WTC11 (cell line): ENCODE measurements around the gene RNF10. TPM values are rescaled to one million over a fixed set of nuclear protein-coding genes. Genes with fewer than 3 reads are reported as not detected.
A peak's percentile ranks its signal among the peaks of the same experiment; 100 is the strongest.

ENCODE experiments used
- ATAC-seq: fragments of 200-7000 bp; cut with Tn5 transposase; 2 replicates; pipeline ENCODE4 v1.10.0; 2021; ENCODE audit warnings: mild to moderate bottlenecking, moderate library complexity
- CTCF ChIA-PET: fragments of 300-600 bp; sonication (Branson Sonifier 250); formaldehyde crosslinking; loops from one replicate; lab custom pipeline; 2021; ENCODE audit warnings: antibody characterized with exemption; lab: Charles Lee
- POLR2A ChIA-PET: fragments of 350-600 bp; sonication (Branson Sonifier 250); formaldehyde crosslinking; loops from one replicate; lab custom pipeline; 2021; ENCODE audit warnings: antibody characterized with exemption; lab: Charles Lee
- DNase-seq: peaks from one replicate; pipeline ENCODE4 v3.0.0; 2021; ENCODE audit warnings: low spot score
- H3K27ac Mint-ChIP-seq: 2 replicates; pipeline ENCODE4 v1.8.0; 2021; ENCODE audit warnings: mixed read lengths
- H3K27me3 Mint-ChIP-seq: 2 replicates; pipeline ENCODE4 v1.8.0; 2021; ENCODE audit warnings: low read depth, mild to moderate bottlenecking, moderate library complexity, mixed read lengths
- H3K36me3 Mint-ChIP-seq: 2 replicates; pipeline ENCODE4 v1.8.0; 2021; ENCODE audit warnings: mixed read lengths
- H3K4me1 Mint-ChIP-seq: 2 replicates; pipeline ENCODE4 v1.8.0; 2022; ENCODE audit warnings: mixed read lengths
- H3K4me3 Mint-ChIP-seq: 2 replicates; pipeline ENCODE4 v1.8.0; 2021; ENCODE audit warnings: mild to moderate bottlenecking, moderate library complexity, mixed read lengths
- H3K9me3 Mint-ChIP-seq: 2 replicates; pipeline ENCODE4 v1.8.0; 2021; ENCODE audit warnings: mixed read lengths
- CTCF ChIP-seq: fragments of 200-600 bp; IDR thresholded peaks from 2 replicates; pipeline ENCODE4 v1.8.0; 2022; ENCODE audit warnings: antibody characterized with exemption
- ELF4 ChIP-seq: sonication (generic); formaldehyde crosslinking; IDR thresholded peaks from 2 replicates; pipeline ENCODE4 v1.8.1; 2022; ENCODE audit warnings: low read depth, mild to moderate bottlenecking, moderate library complexity, missing genetic modification reagents
- GRHL2 ChIP-seq: fragments of 250-450 bp; sonication (Bioruptor Pico); IDR thresholded peaks from 2 replicates; pipeline ENCODE4 v1.8.0; 2022; ENCODE audit warnings: mild to moderate bottlenecking, moderate library complexity; ENCODE audit not compliant: insufficient replicate concordance, severe bottlenecking
- GTF2I ChIP-seq: fragments of 250-450 bp; sonication (Bioruptor Pico); conservative IDR thresholded peaks from 2 replicates; pipeline ENCODE4 v1.4.0; 2021; ENCODE audit warnings: mild to moderate bottlenecking
- HMGXB4 ChIP-seq: sonication (generic); formaldehyde crosslinking; IDR thresholded peaks from 2 replicates; pipeline ENCODE4 v1.8.1; 2023; ENCODE audit warnings: mild to moderate bottlenecking, moderate library complexity, missing genetic modification reagents
- IRF1 ChIP-seq: sonication (generic); formaldehyde crosslinking; IDR thresholded peaks from 2 replicates; pipeline ENCODE4 v1.8.0; 2023; ENCODE audit warnings: missing genetic modification reagents
- KAT7 ChIP-seq: sonication (generic); formaldehyde crosslinking; IDR thresholded peaks from 2 replicates; pipeline ENCODE4 v1.8.1; 2023; ENCODE audit warnings: missing genetic modification reagents, mild to moderate bottlenecking, borderline replicate concordance
- NFE2L1 ChIP-seq: sonication (generic); formaldehyde crosslinking; IDR thresholded peaks from 2 replicates; pipeline ENCODE4 v1.8.1; 2023; ENCODE audit warnings: missing genetic modification reagents
- NR3C1 ChIP-seq: sonication (generic); formaldehyde crosslinking; conservative IDR thresholded peaks from 2 replicates; pipeline ENCODE4 v1.8.1; 2023; ENCODE audit warnings: low read depth, mild to moderate bottlenecking, missing genetic modification reagents
- OVOL2 ChIP-seq: fragments of 250-450 bp; sonication (Bioruptor Pico); IDR thresholded peaks from 2 replicates; pipeline ENCODE4 v1.9.0; 2021; ENCODE audit warnings: mild to moderate bottlenecking, borderline replicate concordance
- RORB ChIP-seq: fragments of 250-450 bp; sonication (Bioruptor Pico); IDR thresholded peaks from 2 replicates; pipeline ENCODE4 v1.9.0; 2021; ENCODE audit warnings: mild to moderate bottlenecking
- SMAD3 ChIP-seq: sonication (generic); formaldehyde crosslinking; IDR thresholded peaks from 2 replicates; pipeline ENCODE4 v1.8.0; 2022; ENCODE audit warnings: missing genetic modification reagents, mild to moderate bottlenecking, borderline replicate concordance
- TCF7 ChIP-seq: sonication (generic); formaldehyde crosslinking; IDR thresholded peaks from 2 replicates; pipeline ENCODE4 v1.8.0; 2022; ENCODE audit warnings: mild to moderate bottlenecking, low read depth, missing genetic modification reagents, moderate library complexity
- TP53 ChIP-seq: sonication (generic); formaldehyde crosslinking; IDR thresholded peaks from 2 replicates; pipeline ENCODE4 v1.8.1; 2023; ENCODE audit warnings: mild to moderate bottlenecking, missing genetic modification reagents
- USF1 ChIP-seq: sonication (generic); formaldehyde crosslinking; IDR thresholded peaks from 2 replicates; pipeline ENCODE4 v1.8.0; 2022; ENCODE audit warnings: mild to moderate bottlenecking, missing genetic modification reagents
- USF2 ChIP-seq: sonication (generic); formaldehyde crosslinking; IDR thresholded peaks from 2 replicates; pipeline ENCODE4 v1.8.1; 2023; ENCODE audit warnings: mild to moderate bottlenecking, missing genetic modification reagents, moderate library complexity
- ZNF121 ChIP-seq: sonication (generic); formaldehyde crosslinking; IDR thresholded peaks from 2 replicates; pipeline ENCODE4 v1.8.0; 2023; ENCODE audit warnings: missing genetic modification reagents
- ZNF281 ChIP-seq: sonication (generic); formaldehyde crosslinking; IDR thresholded peaks from 2 replicates; pipeline ENCODE4 v1.8.0; 2023; ENCODE audit warnings: mild to moderate bottlenecking, missing genetic modification reagents
- total RNA-seq: library from RNA; stranded (reverse); gene quantifications from 3 replicates; pipeline ENCODE4 v1.2.3, GENCODE V29; 2021

Gene RNF10
- total RNA-seq, 1 experiment from 2014 or later, result 160 TPM

- ATAC-seq, result peak; percentile 8
- H3K9me3 Mint-ChIP-seq, result no peaks in the 10 kb centered on the region
- CTCF ChIA-PET, result interaction anchor here (0.9 to 6.0 kb wide), 11 partner anchors 12 to 422 kb away, joined by 3 to 115 read pairs (median 5); partner anchors contain the start of gene CABP1
- peaks cover 15% of the 10 kb centered on the region; the same call in 1 of the 2 replicates for H3K36me3 Mint-ChIP-seq
- no peak overlapping the region for H3K27ac Mint-ChIP-seq
- DNase-seq, result peak; percentile 90
- peaks cover 24% of the 10 kb centered on the region for H3K4me1 Mint-ChIP-seq
- POLR2A ChIA-PET, result no interaction called here
- peaks cover 13% of the 10 kb centered on the region for H3K27me3 Mint-ChIP-seq
- TF ChIP-seq USF1 (CRISPR knock-in tag), result no peak
- peak; percentile 95 for TF ChIP-seq CTCF
- TF ChIP-seq GTF2I (CRISPR knock-in tag), result peak; percentile 78; the same call in 1 of the 2 replicates
- no peak for TF ChIP-seq TCF7 (CRISPR knock-in tag)
- H3K4me3 Mint-ChIP-seq, result peak overlapping the region; percentile 74
Measured at GRCh38 chr12:120583478-120584030, 49.4 kb downstream of the RNF10 start.

- H3K4me1 Mint-ChIP-seq, result peaks cover 23% of the 10 kb centered on the region
- ChIA-PET POLR2A (interaction anchor here (0.6 to 1.0 kb wide), 2 partner anchors 31 to 102 kb away, joined by 3 to 5 read pairs; no protein-coding TSS in a partner anchor), CTCF (interaction anchor here (0.6 to 6.0 kb wide), 15 partner anchors 12 to 387 kb away, joined by 3 to 115 read pairs (median 3); partner anchors contain the start of gene CABP1)
- H3K9me3 Mint-ChIP-seq, result no peaks in the 10 kb centered on the region
- peaks cover 13% of the 10 kb centered on the region for H3K27me3 Mint-ChIP-seq
- H3K4me3 Mint-ChIP-seq, result peak overlapping the region; percentile 74
- peak; percentile 19 for ATAC-seq
- no peak overlapping the region for H3K27ac Mint-ChIP-seq
- H3K36me3 Mint-ChIP-seq, result peaks cover 5% of the 10 kb centered on the region; the same call in 1 of the 2 replicates
- 0 out of 2 replicates have a peak, but pooled peaks have one; percentile 63 for TF ChIP-seq NR3C1 (CRISPR knock-in tag)
- 0 out of 2 replicates have a peak, but pooled peaks have one; percentile 50 for TF ChIP-seq TP53 (CRISPR knock-in tag)
- no peak for TF ChIP-seq GRHL2 (CRISPR knock-in tag)
- TF ChIP-seq ZNF281 (CRISPR knock-in tag), result peak; percentile 50; the same call in 1 of the 2 replicates
- TF ChIP-seq ELF4 (CRISPR knock-in tag), result peak; percentile 36; the same call in 1 of the 2 replicates
- no peak for TF ChIP-seq SMAD3
- TF ChIP-seq TCF7 (CRISPR knock-in tag), result no peak
- TF ChIP-seq HMGXB4, result peak; percentile 89
- TF ChIP-seq NFE2L1 (CRISPR knock-in tag), result no peak
- peak; percentile 71 for DNase-seq
Measured at GRCh38 chr12:120584343-120585149, 50.4 kb downstream of the RNF10 start.

- ChIA-PET CTCF (no interaction called here), POLR2A (no interaction called here)
- H3K4me1 Mint-ChIP-seq, result peaks cover 14% of the 10 kb centered on the region
- peaks cover 13% of the 10 kb centered on the region for H3K27me3 Mint-ChIP-seq
- no peak for ATAC-seq
- H3K36me3 Mint-ChIP-seq, result no peaks in the 10 kb centered on the region
- DNase-seq, result no peak
- no peak overlapping the region for H3K27ac Mint-ChIP-seq
- no peak overlapping the region for H3K4me3 Mint-ChIP-seq
- no peaks in the 10 kb centered on the region for H3K9me3 Mint-ChIP-seq
- TF ChIP-seq HMGXB4, result no peak
- TF ChIP-seq USF2 (CRISPR knock-in tag), result no peak
- TF ChIP-seq KAT7 (CRISPR knock-in tag), result no peak
- no peak for TF ChIP-seq NR3C1 (CRISPR knock-in tag)
- no peak for TF ChIP-seq OVOL2 (CRISPR knock-in tag)
- TF ChIP-seq RORB (CRISPR knock-in tag), result no peak
- TF ChIP-seq ZNF121, result no peak
- no peak for TF ChIP-seq ELF4 (CRISPR knock-in tag)
- TF ChIP-seq IRF1 (CRISPR knock-in tag), result no peak
Measured at GRCh38 chr12:120586206-120586605, 52.0 kb downstream of the RNF10 start.
